ENCODE measurements around the gene TEAD1.
A peak's percentile ranks its signal among the peaks of the same experiment; 100 is the strongest.

TEAD1 gene

GRCh38 chr11:12918667-12919066 is 244.4 kb downstream of the TEAD1 start:
- no peak for DNase-seq (ENCODE audit: low read depth)
- no peak for TF ChIP-seq CTCF (IDR thresholded peaks at IDR 0.05; ENCODE audit: low read depth, low read length, missing control alignments)
- in situ Hi-C loops (cut with HindIII; ENCODE audit: low sequenced_read_pairs) = no loop called here
- no peak overlapping the region for H3K4me3 ChIP-seq (ENCODE audit: low read depth, low read length)

- no peak for TF ChIP-seq CTCF (IDR thresholded peaks at IDR 0.05; ENCODE audit: low read depth, low read length, missing control alignments)
- in situ Hi-C loops (cut with HindIII; ENCODE audit: low sequenced_read_pairs) = no loop called here
- no peak overlapping the region for H3K4me3 ChIP-seq (ENCODE audit: low read depth, low read length)
- peak; percentile 26 for DNase-seq (ENCODE audit: low read depth)
These were observed 248.2 kb downstream of the TEAD1 start for GRCh38 chr11:12922418-12922817.

GRCh38 chr11:12922980-12923507 is 248.8 kb downstream of the TEAD1 start:
- no peak for DNase-seq (ENCODE audit: low read depth)
- no peak overlapping the region for H3K4me3 ChIP-seq (ENCODE audit: low read depth, low read length)
- in situ Hi-C loops (cut with HindIII; ENCODE audit: low sequenced_read_pairs) = no loop called here
- TF ChIP-seq CTCF (IDR thresholded peaks at IDR 0.05; ENCODE audit: low read depth, low read length, missing control alignments) = no peak

GRCh38 chr11:12924650-12925049 is 250.4 kb downstream of the TEAD1 start:
- TF ChIP-seq CTCF (IDR thresholded peaks at IDR 0.05; ENCODE audit: low read depth, low read length, missing control alignments) = no peak
- in situ Hi-C loops (cut with HindIII; ENCODE audit: low sequenced_read_pairs) = no loop called here
- H3K4me3 ChIP-seq (ENCODE audit: low read depth, low read length) = no peak overlapping the region

GRCh38 chr11:12925520-12925919 is 251.3 kb downstream of the TEAD1 start:
- DNase-seq (ENCODE audit: low read depth) = no peak
- in situ Hi-C loops (cut with HindIII; ENCODE audit: low sequenced_read_pairs) = no loop called here
- H3K4me3 ChIP-seq (ENCODE audit: low read depth, low read length) = no peak overlapping the region
- TF ChIP-seq CTCF (IDR thresholded peaks at IDR 0.05; ENCODE audit: low read depth, low read length, missing control alignments) = no peak

More at GRCh38 chr11:12924650-12925049, 250.4 kb downstream of the TEAD1 start:
- DNase-seq (ENCODE audit: low read depth) = no peak

GRCh38 chr11:12927221-12927620 is 253.0 kb downstream of the TEAD1 start:
- TF ChIP-seq CTCF (IDR thresholded peaks at IDR 0.05; ENCODE audit: low read depth, low read length, missing control alignments) = no peak
- in situ Hi-C loops (cut with HindIII; ENCODE audit: low sequenced_read_pairs) = no loop called here
- DNase-seq (ENCODE audit: low read depth) = no peak
- no peak overlapping the region for H3K4me3 ChIP-seq (ENCODE audit: low read depth, low read length)

- no peak for TF ChIP-seq CTCF (IDR thresholded peaks at IDR 0.05; ENCODE audit: low read depth, low read length, missing control alignments)
- H3K4me3 ChIP-seq (ENCODE audit: low read depth, low read length) = no peak overlapping the region
- no peak for DNase-seq (ENCODE audit: low read depth)
- in situ Hi-C loops (cut with HindIII; ENCODE audit: low sequenced_read_pairs) = no loop called here
These were observed 253.7 kb downstream of the TEAD1 start for GRCh38 chr11:12927886-12928285.

All from astrocyte of the cerebellum (primary cell).